Stomach (tissue), 4 donors: ENCODE results near the gene CIAO2B.

Source experiments
- POLR2A ChIP-seq, 4 donors: fragments of 450-650 bp; IDR thresholded peaks; one replicate each; pipeline ENCODE4 v1.6.1; 2016; ENCODE audit warnings: antibody characterized with exemption in 4 of 4, control low read depth in 2 of 4, mild to moderate bottlenecking in 1 of 4, moderate library complexity in 1 of 4
- POLR2AphosphoS5 ChIP-seq, 3 donors: sonication (generic); formaldehyde crosslinking; IDR thresholded peaks; one replicate each; pipeline ENCODE4 v1.6.1; 2016; ENCODE audit warnings: antibody characterized with exemption in 3 of 3
- TF ChIP-seq, protein P1 (sequence below), 7 experiments: fragments of 450-650 bp in 4 of 7; fragments of 200-600 bp in 3 of 7; sonication (generic) in 3 of 7; IDR thresholded peaks; one replicate each; pipeline ENCODE4 v1.5.1; 2016 to 2019; ENCODE audit warnings: antibody characterized with exemption in 7 of 7, control low read depth in 2 of 7, mild to moderate bottlenecking in 1 of 7

DNA sequence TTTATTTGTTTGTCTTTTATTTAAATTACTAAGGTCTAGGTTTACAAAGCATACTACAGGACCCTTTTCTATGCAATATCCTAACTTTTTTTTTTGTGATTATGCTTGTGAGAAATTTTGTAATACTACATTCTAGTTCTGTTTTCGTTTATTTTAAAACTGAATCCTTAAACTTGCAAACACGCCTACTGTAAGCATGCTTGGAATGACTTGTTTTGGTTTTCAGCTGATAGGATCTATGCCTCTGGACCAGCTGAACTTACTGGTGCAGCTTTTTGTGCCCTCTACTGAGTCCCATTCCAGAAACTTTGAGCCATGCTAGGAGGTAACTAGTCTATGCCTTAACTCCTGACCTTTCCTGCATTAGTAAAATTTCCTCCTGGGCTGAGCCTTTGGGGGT is 47.9 kb downstream of the CIAO2B start:
- TF ChIP-seq, protein P1, sequence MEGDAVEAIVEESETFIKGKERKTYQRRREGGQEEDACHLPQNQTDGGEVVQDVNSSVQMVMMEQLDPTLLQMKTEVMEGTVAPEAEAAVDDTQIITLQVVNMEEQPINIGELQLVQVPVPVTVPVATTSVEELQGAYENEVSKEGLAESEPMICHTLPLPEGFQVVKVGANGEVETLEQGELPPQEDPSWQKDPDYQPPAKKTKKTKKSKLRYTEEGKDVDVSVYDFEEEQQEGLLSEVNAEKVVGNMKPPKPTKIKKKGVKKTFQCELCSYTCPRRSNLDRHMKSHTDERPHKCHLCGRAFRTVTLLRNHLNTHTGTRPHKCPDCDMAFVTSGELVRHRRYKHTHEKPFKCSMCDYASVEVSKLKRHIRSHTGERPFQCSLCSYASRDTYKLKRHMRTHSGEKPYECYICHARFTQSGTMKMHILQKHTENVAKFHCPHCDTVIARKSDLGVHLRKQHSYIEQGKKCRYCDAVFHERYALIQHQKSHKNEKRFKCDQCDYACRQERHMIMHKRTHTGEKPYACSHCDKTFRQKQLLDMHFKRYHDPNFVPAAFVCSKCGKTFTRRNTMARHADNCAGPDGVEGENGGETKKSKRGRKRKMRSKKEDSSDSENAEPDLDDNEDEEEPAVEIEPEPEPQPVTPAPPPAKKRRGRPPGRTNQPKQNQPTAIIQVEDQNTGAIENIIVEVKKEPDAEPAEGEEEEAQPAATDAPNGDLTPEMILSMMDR (IDR thresholded peaks at IDR 0.05): no peak
- TF ChIP-seq POLR2A (IDR thresholded peaks at IDR 0.05) (no peak), POLR2AphosphoS5 (IDR thresholded peaks at IDR 0.05) (no peak)
